MM.1S (cell line): ENCODE data around the gene XYLT1.

Experiments used
- DNase-seq: peaks from one replicate; pipeline ENCODE4 v3.0.0-alpha.2; 2015
- H2AFZ ChIP-seq: fragments of 300-600 bp; sonication (generic); 2 replicates; pipeline ENCODE4 v1.6.0; 2016; ENCODE audit warnings: antibody characterized with exemption, low read length
- H3F3A ChIP-seq: fragments of 300-600 bp; sonication (generic); 2 replicates; pipeline ENCODE4 v1.6.1; 2016; ENCODE audit warnings: mild to moderate bottlenecking, antibody characterized with exemption, low read length, moderate library complexity, mixed read lengths; ENCODE audit not compliant: insufficient read depth
- H3K27ac ChIP-seq: fragments of 300-600 bp; sonication (generic); 2 replicates; pipeline ENCODE4 v1.5.1; 2016; ENCODE audit warnings: mild to moderate bottlenecking, low read length
- H3K27me3 ChIP-seq: fragments of 300-600 bp; sonication (generic); replicated peaks from 2 replicates; pipeline ENCODE4 v1.6.0; 2016; ENCODE audit warnings: low read length; ENCODE audit not compliant: insufficient read depth
- H3K36me3 ChIP-seq: fragments of 300-600 bp; sonication (generic); replicated peaks from 2 replicates; pipeline ENCODE4 v1.6.1; 2016; ENCODE audit warnings: mild to moderate bottlenecking, low read length, mixed read lengths; ENCODE audit not compliant: insufficient read depth
- H3K4me1 ChIP-seq: fragments of 300-600 bp; sonication (generic); 2 replicates; pipeline ENCODE4 v1.6.1; 2016; ENCODE audit warnings: low read length, mixed read lengths
- H3K4me2 ChIP-seq: fragments of 300-600 bp; sonication (generic); 2 replicates; pipeline ENCODE4 v1.6.0; 2016; ENCODE audit warnings: low read depth, low read length
- H3K4me3 ChIP-seq: fragments of 300-600 bp; sonication (generic); 2 replicates; pipeline ENCODE4 v1.5.1; 2016; ENCODE audit warnings: low read length, mixed read lengths
- H3K79me2 ChIP-seq: fragments of 300-600 bp; sonication (generic); 2 replicates; pipeline ENCODE4 v1.6.1; 2016; ENCODE audit warnings: mixed run types, low read length, mixed read lengths
- H3K9ac ChIP-seq: fragments of 300-600 bp; sonication (generic); 2 replicates; pipeline ENCODE4 v1.6.1; 2016; ENCODE audit warnings: low read length, mixed read lengths
- H3K9me2 ChIP-seq: fragments of 300-600 bp; sonication (generic); replicated peaks from 2 replicates; pipeline ENCODE4 v1.6.1; 2016; ENCODE audit warnings: mild to moderate bottlenecking, low read length, mixed read lengths; ENCODE audit not compliant: insufficient read depth
- H3K9me3 ChIP-seq: fragments of 300-600 bp; sonication (generic); replicated peaks from 2 replicates; pipeline ENCODE4 v1.6.1; 2016; ENCODE audit warnings: mild to moderate bottlenecking, low read length, mixed read lengths; ENCODE audit not compliant: insufficient read depth
- H4K20me1 ChIP-seq: fragments of 300-600 bp; sonication (generic); 2 replicates; pipeline ENCODE4 v1.6.1; 2016; ENCODE audit warnings: mild to moderate bottlenecking, low read length, moderate library complexity, mixed read lengths; ENCODE audit not compliant: insufficient read depth
- CTCF ChIP-seq: fragments of 300-600 bp; sonication (generic); IDR thresholded peaks from 2 replicates; pipeline ENCODE4 v1.5.1; 2016; ENCODE audit warnings: antibody characterized with exemption, low read length, mixed read lengths
- EZH2 ChIP-seq: fragments of 300-600 bp; sonication (generic); optimal IDR thresholded peaks from 2 replicates; pipeline ENCODE3; 2017; ENCODE audit warnings: low read depth, mild to moderate bottlenecking, antibody characterized with exemption, low read length, mixed read lengths
- EZH2phosphoT487 ChIP-seq: fragments of 300-600 bp; sonication (generic); IDR thresholded peaks from 2 replicates; pipeline ENCODE4 v1.6.1; 2018; ENCODE audit warnings: antibody characterized with exemption, low read length

Gene XYLT1

GRCh38 chr16:17362946-17363345, 107.8 kb downstream of the XYLT1 start:
- no peak overlapping the region for H3K4me2 ChIP-seq
- H3K27ac ChIP-seq, result no peak overlapping the region
- H3K79me2 ChIP-seq, result peaks cover 88% of the 10 kb centered on the region
- H4K20me1 ChIP-seq, result no peaks in the 10 kb centered on the region
- H2AFZ ChIP-seq, result no peak overlapping the region
- DNase-seq, result no peak
- no peaks in the 10 kb centered on the region for H3K36me3 ChIP-seq
- H3F3A ChIP-seq, result no peaks in the 10 kb centered on the region
- no peak overlapping the region for H3K9ac ChIP-seq
- no peak overlapping the region for H3K4me3 ChIP-seq
- H3K27me3 ChIP-seq, result no peaks in the 10 kb centered on the region
- TF ChIP-seq EZH2 (no peak), EZH2phosphoT487 (no peak), CTCF (no peak)
- H3K9me3 ChIP-seq, result no peaks in the 10 kb centered on the region
- H3K9me2 ChIP-seq, result no peaks in the 10 kb centered on the region
- no peaks in the 10 kb centered on the region for H3K4me1 ChIP-seq

GRCh38 chr16:17362183-17362582, 108.6 kb downstream of the XYLT1 start:
- no peaks in the 10 kb centered on the region for H3K9me2 ChIP-seq
- no peaks in the 10 kb centered on the region for H4K20me1 ChIP-seq
- peaks cover 80% of the 10 kb centered on the region for H3K79me2 ChIP-seq
- H2AFZ ChIP-seq, result no peak overlapping the region
- TF ChIP-seq CTCF (no peak), EZH2phosphoT487 (no peak), EZH2 (no peak)
- H3K27me3 ChIP-seq, result no peaks in the 10 kb centered on the region
- H3K27ac ChIP-seq, result no peak overlapping the region
- no peaks in the 10 kb centered on the region for H3K9me3 ChIP-seq
- no peaks in the 10 kb centered on the region for H3F3A ChIP-seq
- DNase-seq, result no peak
- H3K4me1 ChIP-seq, result no peaks in the 10 kb centered on the region
- no peaks in the 10 kb centered on the region for H3K36me3 ChIP-seq
- no peak overlapping the region for H3K9ac ChIP-seq
- H3K4me3 ChIP-seq, result no peak overlapping the region
- no peak overlapping the region for H3K4me2 ChIP-seq

GRCh38 chr16:17360693-17361122, 110.1 kb downstream of the XYLT1 start:
- H3F3A ChIP-seq, result no peaks in the 10 kb centered on the region

More at GRCh38 chr16:17360693-17361122, 110.1 kb downstream of the XYLT1 start:
- no peak for DNase-seq
- no peaks in the 10 kb centered on the region for H3K4me1 ChIP-seq
- H3K27me3 ChIP-seq, result no peaks in the 10 kb centered on the region
- TF ChIP-seq EZH2 (no peak), CTCF (no peak), EZH2phosphoT487 (no peak)
- no peaks in the 10 kb centered on the region for H4K20me1 ChIP-seq
- peaks cover 66% of the 10 kb centered on the region for H3K79me2 ChIP-seq
- H3K9me3 ChIP-seq, result no peaks in the 10 kb centered on the region
- no peak overlapping the region for H3K9ac ChIP-seq
- no peaks in the 10 kb centered on the region for H3K36me3 ChIP-seq
- H3K27ac ChIP-seq, result no peak overlapping the region
- H3K9me2 ChIP-seq, result no peaks in the 10 kb centered on the region
- H2AFZ ChIP-seq, result no peak overlapping the region
- no peak overlapping the region for H3K4me2 ChIP-seq
- H3K4me3 ChIP-seq, result no peak overlapping the region
